ENCODE results near the gene CKLF.

- TF ChIP-seq POLR2A (IDR thresholded peaks at IDR 0.05; ENCODE audit: low read depth, low read length) (no peak), POLR2AphosphoS5 (IDR thresholded peaks at IDR 0.05; ENCODE audit: low read depth, low read length) (no peak), TAF1 (IDR thresholded peaks at IDR 0.05; ENCODE audit: borderline replicate concordance, low read depth, low read length) (no peak)
Measured at GRCh38 chr16:66561381-66562080, 9.2 kb downstream of the CKLF start.
